Measurements from ENCODE around the gene GPX3.

The GPX3 gene

DNA sequence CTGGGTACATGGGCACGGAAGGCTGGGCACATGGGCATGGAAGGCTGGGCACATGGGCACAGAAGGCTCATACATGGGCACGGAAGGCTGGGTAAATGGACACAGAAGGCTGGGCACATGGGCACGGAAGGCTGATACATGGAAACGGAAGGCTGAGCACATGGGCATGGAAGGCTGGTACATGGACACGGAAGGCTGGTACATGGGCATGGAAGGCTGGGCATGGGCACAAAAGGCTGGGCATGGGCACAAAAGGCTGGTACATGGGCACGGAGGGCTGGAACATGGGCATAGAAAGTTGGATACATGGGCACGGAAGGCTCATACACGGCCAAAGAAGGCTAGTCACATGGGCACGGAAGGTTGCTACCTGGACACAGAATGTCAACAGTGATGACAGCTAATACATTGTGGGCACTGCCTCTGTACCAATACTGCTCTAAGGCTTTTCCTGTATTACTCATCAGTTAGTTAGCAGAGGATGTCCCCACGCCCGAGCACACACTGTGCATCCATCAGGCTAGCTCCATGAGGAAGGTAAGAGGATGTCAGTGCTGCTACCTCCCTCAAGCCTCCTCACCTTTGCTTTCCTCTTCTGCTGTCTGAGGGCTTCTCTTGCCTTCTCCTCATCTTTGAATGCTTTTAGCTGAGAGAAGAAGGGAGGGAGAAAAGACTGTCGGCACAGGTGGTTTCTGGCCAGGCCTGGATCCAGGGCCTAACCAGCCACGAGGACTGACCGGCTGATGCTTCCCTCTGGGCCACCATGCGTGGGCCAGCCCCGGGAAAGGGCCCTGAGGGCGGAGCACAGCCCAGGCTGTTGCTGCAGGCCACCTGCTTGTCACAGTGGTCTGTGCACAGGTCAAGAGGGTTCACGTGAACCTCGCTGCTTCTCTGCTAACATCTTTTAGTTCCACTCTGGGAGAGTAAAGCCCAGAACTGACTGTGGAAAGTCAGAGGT, 14.3 kb downstream of the GPX3 start:
- DNase-seq = no peak

DNA sequence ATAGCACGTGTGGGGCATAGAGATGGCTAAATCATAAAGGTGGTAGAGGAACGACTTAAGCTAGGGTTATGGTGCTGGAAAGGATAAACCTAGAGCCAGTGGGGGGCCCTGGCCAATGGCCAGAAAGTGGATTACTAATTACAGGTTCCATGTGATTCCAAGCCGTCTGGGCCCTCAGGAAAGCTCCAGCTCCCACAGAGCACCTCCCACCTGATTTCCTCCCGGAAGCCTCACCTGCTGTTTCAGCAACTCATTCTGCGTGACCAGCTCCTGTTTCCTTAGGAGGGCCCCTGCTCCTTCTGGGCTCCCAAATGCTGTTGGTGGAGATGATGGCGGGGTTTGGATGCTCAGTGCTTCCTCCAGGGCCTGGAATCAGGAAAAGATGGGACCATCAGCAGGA, 16.2 kb downstream of the GPX3 start:
- no peak for DNase-seq

DNA sequence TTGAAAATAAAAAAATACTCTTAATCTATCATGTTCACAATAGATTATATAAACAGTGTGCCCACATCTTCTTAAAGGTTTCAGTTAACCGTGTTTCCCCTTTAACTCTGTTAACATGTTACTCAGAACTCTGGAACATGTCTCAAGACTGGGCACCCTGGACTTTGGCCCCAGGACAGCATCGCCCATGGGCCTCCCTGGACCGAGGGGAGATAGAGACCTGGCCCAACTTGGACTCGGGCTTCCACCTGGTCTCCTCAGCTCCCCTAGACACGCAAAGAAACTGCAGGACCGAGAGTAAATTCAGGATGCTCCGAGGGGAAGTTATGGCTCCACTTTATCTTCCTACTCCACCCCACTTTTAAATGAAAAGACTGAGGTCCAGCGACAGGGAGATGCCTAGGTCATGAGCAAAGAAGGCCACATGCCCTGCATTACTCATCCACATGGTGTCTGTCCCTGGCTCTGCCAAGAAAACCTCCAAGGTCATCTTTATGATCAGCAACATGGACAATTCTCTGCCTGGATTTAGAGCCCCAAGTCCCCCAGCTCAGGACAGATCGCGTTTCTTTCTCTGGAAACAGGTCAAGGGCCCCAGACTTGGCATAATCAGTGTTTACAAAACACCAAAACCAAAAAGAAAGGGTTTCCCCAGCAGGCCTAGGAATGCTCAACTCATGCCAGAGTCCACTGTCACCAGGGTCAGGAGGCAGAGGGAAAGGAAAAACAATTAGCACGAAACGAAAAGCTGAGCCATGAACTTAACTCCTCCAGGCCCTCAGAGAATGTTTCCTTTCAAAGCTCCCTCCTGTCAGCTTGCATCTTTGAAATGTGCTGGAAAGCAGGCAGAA, 17.4 kb downstream of the GPX3 start:
- no peak for DNase-seq

DNA sequence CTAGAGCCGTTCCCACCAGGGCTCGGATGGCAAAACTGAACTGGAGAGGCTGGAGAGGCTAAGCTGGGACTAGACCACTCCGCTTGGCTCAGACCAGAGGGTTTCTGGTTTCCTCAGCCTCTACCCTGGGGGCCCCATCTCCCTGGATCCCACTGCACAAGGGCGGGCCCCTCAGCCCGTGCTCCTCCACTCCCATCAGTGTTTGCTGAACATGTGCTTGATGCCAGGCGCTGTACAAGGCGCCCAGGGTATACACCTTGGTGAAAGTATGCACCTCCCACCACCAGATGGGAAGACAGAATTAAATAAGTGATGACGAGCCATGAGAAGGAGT, 18.0 kb downstream of the GPX3 start:
- no peak for DNase-seq

DNA sequence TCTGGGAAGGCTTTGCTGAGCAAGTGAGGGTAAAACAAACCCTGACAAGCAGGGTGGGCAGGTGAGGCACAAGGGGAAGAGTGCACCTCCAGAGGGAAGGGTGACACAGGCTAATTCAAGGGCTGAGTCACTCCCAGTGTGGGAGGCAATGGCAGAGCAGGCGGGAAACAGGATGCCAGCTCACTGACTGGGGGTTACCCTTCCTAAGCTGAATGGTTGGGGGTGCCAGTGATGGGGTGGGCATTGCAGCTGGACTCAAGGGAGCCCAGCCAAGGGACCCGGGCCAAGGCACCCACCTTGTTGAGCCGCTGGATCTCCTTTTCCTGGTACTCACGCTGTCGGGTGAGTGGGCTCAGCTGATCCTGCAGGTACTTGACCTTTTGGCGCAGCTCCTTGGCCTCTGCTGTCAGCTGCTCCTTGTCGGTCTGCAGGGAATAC, 18.4 kb downstream of the GPX3 start:
- DNase-seq = no peak

DNA sequence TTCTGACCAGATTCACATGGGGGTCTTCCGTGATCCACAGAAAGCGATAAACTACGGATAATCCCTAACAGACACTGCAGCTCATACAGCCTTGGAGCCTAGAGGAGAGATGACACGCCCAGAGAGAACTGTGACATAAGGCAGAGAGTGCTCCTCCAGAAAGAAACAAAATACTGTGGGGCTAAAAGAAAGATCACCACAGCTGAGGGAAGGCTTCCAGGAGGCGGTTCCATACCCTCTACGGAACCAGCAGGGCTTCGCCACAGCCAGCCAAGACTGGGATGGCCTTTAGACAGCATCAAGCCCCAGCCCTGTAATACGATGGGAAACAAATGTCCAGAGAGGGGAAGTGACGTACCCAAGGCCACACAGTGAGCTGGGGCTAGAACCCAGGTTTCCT, 19.3 kb downstream of the GPX3 start:
- DNase-seq = no peak

DNA sequence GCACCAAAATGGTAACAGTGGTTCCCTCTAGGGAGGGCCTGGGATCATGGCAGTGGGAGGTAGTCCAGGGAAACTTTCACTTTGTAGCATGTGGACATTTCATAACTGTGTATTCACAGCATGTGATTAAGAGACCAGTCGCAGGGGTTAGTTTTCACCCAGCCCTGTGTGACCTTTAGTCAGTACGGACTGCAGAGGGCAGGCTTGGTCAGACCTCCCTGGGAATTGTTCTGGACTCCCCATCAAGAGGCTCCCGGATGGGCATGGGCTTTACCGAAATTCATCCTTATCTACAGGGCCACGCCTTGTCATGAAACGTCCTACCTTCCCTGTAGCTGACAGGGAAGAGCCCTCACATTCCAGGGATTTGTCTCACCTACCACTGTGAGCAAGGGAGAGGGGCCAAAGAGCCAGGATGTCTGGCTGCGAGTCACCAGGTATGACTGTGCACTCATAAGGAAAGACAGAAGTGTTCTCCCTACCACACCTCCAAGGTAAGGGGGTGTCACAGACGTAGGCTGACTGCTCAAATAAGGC, 19.9 kb downstream of the GPX3 start:
- no peak for DNase-seq

DNA sequence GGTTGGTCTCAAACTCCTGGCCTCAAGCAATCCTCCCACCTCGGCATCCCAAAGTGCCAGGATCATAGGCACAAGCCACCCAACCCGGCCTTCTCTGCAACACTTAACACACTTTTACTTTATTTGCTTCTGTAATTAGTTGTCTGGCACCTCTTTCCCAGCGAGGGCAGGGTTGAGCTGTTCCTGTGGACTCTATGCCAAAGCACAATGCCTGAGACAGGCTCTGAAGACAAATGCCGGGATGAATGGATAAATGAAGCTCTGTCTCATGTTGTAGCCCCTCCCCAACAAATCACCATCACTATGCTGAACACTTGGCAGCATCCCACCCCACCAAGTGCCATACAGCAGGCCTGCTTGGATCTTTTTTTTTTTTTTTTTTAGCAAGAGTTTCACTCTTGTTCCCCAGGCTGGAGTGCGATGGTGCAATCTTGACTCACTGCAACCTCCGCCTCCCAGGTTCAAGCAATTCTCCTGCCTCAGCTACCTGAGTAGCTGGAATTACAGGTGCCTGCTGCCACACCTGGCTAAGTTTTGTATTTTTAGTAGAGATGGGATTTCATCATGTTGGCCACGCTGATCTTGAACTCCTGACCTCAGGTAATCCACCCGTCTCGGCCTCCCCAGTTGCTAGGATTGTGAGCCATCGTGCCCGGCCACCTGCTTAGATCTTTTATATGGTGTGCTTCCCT, 21.3 kb downstream of the GPX3 start:
- no peak for DNase-seq

DNA sequence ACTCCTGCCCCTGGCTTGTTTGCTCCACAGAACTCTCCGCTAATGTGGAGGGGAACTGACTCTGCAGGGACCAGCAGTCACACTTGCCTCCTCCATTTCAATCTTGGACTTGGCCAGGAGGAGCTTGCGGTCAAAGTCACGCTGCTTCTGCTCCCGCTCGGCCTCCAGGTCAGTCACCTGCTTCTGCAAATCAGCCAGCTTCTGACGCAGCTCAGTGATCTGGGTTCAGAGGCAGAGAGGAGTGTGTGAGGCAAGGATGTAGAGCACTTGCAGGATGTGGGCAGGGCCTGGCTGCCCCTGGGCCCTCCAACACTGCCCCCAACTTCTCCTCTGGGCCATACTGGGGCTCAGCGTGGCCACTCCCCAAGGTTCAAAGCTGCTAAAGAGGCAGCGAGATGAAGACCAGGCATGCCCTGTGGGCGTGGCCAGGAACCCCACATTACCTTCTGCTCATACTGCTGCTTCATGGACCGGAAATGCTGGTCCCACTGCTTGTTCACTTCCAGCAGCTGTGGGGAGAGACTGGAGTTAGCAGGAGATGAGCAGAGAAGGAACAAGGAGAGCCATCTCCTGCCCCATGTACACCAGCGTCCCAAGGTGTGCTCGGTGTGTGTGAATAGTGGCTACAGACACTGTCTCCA, 22.2 kb downstream of the GPX3 start:
- no peak for DNase-seq

DNA sequence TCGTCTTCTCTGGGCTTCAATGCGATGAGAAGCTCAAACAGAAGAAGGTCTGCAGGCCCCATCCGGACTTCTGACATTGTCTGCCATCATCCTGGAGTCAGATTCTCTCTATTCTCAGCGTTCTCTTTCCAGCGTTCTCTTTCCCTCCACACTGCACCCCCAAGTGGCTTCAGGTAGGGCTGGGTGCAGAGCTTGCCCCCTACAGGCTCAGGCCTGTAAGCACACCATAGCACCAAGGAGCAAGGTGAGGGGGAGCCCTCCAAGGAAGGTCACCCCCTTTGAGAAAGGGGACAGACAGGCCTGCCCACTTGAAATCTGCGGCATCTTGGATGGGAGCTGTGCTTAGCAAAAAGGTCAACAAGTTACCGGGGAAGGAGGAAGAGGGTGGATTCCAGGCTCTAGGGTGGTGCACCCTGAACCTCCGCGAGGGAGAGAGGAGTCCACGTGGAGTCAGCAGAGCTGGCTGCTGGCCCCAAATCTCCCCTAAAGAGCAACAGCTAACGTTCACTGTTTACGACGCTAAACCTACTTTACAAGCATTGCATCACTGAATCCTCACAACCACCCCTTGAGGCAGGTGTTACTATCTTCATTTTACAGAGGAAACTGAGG, 27.5 kb downstream of the GPX3 start:
- DNase-seq = no peak

DNA sequence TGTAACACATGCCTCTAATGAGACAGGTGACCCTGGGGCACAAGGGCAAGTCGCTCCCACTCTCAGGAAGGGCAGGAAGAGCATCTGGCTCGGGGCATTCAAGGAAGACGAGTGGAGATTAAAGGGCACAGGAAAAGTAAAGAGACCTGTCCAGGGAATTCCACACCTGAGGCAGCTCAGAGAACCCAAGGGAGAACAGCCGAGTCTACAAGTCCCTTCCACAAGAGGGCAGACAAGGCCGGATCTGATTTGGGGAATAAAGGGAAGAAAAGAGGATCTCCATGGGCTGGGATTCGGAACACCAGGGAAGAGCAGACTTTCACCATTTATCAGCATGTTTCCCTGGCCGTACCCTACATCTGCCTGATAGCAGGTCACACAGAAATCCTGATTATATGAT, 28.1 kb downstream of the GPX3 start:
- DNase-seq = no peak

DNA sequence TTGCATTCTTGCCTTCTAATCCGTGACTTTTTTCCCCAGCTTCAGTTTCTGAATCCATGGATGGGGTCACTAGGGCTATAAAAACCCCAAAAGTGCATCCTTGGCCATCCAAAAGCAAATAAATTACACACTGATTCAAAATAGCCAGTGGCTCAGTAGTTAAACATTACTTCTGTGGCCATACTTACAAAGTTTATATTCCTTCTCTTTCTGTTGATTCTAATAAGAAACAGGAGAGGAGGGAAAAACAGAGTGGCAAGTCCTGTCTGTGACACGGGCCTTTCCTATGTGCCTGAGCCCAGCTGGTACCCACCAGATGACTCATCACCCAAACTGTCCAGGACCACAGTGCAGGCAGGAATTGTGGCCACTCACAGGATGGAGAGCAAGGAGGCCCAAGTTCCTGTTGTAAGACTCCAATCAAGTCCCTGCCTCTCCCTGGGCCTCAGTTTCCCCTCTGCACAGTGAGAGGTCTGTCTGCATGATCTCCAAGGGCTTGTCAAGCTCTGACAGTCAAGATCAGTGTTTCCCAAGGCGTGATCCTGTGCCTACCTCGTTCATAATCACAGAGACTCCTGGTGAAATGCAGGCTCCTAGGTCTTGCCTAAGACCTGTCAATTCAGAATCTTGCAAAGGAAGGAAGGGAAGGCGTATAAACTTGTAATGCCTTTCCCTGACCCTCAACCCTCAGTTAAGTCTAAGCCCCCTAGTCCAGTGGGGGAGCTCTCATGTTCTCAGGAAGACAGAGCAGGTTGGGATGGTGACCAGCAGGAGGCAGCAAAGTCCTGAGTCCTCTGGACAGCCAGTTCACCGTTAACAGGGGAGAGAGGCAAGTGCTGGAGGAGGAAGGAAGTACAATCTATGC, 30.9 kb downstream of the GPX3 start:
- no peak for DNase-seq

DNA sequence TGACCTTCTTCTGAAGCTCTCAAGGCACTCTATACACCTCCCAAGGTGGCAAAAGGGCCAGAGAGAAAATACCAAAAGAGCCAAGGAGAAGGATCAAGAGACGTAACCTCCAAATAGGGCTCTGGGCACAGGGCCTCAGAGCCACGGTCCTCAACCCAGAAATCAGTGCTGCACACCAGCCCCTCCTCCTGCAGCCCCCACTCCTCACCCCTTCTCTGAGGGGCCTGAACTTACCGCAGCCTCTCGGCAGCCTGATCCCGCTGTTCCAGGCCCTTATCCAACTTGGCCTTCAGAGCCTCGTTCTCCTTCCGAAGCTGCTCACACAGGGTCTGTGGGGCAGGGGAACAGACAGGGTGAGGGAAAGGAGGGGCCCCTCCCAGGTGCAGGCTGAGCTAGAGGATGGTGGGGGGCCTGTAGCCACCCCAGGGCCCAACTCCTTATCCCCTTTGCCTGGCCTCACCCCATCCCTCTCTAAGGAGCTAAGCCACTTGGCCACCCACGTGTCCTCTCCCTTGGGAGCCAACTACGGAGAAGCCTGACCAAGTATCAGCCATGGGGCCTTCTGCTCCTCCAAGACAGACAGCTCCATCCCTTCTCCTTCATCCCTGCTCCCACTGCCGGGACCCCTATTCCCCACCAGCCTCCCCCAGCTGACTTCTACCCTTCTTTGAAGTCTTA, 31.7 kb downstream of the GPX3 start:
- no peak for DNase-seq

DNA sequence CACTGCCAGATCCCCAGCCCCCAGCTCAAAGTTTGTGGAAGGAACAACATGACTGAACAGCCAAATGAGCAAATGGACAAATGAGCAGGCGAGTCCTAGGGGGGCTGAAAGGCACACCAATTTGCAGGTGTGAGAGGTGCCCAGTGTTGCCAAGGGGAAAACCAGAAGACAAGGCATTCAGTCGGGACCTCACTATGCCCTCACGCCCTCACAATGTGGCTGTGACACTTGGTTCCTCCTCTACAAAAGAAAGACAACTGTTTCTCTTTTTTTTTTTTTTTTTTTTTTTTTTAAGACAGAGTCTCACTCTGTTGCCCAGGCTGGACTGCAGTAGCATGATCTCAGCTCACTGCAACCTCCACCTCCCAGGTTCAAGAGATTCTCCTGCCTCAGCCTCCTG, 32.4 kb downstream of the GPX3 start:
- no peak for DNase-seq

DNA sequence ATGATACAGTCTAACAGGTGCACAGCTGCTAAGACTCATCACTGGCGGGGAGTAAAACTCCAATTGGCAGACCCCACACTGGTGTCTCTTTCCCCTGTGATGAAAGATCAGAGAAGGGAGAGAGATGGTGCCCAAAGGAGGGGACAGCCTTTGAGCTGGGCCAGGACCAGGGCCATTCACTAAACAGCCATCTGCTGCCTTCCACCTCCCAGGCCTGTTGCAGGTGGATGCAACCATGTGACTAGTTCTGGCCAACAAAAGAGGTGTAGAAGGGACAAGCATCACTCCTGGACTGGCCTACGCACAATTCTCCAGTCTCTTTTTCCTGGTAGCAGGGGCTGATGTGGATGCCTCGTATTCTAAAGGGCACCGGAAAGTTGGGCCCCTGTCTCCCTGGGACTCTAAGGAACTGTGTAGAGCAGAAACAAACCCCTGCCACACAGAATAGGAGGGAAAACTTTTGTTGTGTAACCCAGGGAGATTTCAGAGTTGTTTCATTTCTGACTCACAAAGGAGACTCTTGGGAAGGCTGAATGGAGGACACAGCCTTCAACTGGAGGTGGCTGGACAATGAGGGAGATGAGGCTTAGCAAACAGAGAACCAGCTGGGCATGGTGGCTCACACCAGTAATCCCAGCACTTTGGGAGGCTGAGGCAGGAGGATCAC, 33.5 kb downstream of the GPX3 start:
- DNase-seq = no peak

DNA sequence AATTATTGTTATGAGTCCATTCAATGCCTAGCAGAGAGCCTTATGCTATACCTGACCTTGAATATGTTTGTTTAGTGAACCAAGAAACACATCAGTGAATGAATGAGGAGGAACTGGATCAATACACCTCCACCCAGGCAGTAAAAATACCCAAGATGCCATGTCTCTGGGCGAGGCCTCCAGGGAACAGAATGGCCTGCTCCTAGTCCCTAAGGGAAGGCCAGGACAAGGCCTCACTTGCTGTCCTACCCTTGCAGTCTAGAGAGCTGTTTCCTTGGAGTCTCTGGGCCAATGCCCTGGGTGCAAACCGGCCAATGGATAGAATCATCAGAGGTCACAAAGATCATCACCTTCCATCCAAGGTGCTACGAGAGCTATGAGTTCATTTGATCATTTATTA, 34.3 kb downstream of the GPX3 start:
- no peak for DNase-seq

DNA sequence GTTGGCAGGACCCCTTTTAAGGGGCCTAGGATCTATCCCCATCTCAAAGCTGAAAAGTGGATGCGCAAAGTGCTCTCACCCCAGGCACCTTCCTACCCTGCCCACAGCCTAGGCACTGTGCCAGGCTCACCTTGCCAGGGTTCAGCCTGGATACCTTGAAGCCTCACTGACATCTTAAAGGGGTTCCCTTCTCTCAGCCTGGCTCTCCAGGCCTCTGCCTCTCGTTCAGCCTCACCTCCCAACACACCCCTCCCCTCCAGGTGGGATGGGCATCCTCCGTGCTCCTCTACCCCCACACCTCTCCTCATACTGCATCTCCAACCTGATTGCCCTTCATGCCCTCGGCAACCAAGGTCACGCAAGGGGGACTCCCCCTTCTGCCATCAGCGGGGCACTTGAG, 34.9 kb downstream of the GPX3 start:
- DNase-seq = no peak

DNA sequence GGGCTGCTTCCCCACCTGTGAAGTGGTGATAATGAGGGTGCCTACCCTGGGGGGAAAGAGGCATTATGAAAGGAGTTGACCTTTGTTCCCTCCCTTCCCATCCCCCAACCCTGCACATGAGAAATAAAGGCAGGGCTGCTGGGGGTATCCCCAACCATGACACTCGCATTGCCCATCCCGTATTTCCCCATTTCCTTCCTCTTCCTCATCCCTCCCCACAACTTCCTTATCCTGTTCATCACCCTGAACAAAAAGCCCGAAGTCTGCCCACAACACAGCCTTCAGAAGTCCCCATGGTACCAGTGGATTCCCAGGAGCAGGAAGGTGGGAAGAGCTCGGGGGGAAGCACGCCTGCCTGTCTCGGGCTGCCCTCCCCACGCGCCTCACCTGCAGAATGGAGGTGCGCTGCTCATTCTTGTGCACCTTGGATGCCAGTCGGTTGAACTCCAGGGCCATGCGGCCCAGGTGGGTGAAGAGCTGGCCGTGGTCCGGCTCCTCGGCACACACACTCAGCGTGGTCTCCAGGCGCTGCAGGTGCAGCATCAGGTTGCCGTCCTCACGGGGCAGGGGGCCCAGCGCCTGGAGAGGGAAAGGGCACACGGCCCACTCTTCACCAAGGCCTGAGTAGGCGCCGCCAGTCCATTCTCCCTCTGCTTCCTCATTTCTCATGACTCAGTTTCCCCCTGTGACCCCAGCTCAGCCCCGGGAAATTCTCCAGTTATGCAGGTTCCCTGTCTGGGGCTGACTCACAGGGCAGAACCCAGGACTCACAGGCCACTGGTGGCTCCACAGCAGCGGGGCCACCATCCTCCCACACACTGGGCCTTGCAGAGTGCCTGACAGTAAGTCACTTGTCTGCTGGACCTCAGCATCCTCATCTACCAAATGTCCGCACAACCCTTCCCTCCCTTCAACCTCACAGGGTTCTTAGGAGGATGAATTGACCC, 36.3 kb downstream of the GPX3 start:
- no peak for DNase-seq

DNA sequence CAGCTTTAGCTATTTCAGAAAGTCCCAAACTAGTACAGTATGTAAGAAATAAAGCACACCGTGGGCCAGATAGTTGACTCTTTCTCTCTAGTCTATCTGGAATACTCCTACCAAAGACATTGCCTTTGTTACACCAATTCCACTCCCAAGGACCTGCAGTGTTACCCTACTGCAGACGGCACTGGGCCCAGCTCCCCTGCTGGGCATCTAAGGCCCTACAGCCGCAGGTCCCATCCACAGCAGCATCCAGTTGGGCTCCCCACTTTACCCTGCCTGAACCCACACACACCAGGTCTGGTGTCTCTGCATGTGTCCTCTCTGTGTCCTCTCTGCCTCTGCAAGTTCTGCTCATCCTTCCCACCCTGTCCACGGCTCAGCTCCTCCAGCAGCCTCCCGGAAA, 37.9 kb downstream of the GPX3 start:
- no peak for DNase-seq
